ENCODE data around the gene WBP1L. TPM values are rescaled to one million over a fixed set of nuclear protein-coding genes. Genes with fewer than 3 reads are reported as not detected.

Gene WBP1L
- total and polyA plus RNA-seq, 2 of the 13 experiments (the other 11 are each of a cell fraction or from before 2014, with no cell fraction given): 8.3 to 12.3 TPM

DNA sequence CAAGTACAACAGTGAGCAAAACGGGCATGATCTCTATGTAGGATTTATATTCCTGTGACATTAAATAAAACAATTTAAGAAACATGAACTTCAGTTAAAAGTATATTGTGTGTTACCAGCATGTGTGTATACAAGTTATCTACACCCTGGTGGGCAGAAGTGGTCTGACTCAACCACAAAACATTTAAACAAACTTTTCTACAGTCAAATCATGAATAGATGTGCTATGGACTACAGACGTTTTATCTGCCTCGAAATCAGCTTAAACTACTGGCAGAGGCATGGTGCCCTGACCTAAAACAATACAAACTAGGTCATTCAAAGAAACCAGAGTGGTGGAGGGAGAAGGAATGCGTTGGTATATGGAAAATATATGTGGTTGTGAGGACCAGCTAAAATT lies 33.1 kb upstream of the WBP1L start:
- H3K27me3 ChIP-seq (ENCODE audit: control insufficient read depth in 1 of 2, insufficient read depth in 2 of 2, low read length in 2 of 2): no peaks in the 10 kb centered on the region; a peak in 1 of 5 replicates
- H3K4me2 ChIP-seq (ENCODE audit: low read depth, low read length): peak overlapping the region; percentile 40; the same call in 1 of the 2 replicates
- H3K4me1 ChIP-seq (ENCODE audit: insufficient read depth, low read length): peaks cover 56% of the 10 kb centered on the region
- ChIA-PET POLR2A (no interaction called here), CTCF (ENCODE audit: low intra/inter-chr PET ratio, low total read pairs) (no interaction called here)
- no peak overlapping the region for H3K9ac ChIP-seq (ENCODE audit: insufficient read depth, low read depth, low read length)
- no peak overlapping the region for H2AFZ ChIP-seq (ENCODE audit: low read length)
- no peaks in the 10 kb centered on the region for H4K20me1 ChIP-seq (ENCODE audit: insufficient read depth, low read length)
- in situ Hi-C loops (cut with HindIII; ENCODE audit: extremely low pct_ligation_motif_present, low pct_unique_long_range_greater_than_20kb): loop anchor here (5.0 kb wide), 1 partner anchor 33 kb away; no protein-coding TSS in a partner anchor
- no peak for FAIRE-seq
- no peaks in the 10 kb centered on the region for H3K36me3 ChIP-seq (replicated peaks in 1 of 2; ENCODE audit: control insufficient read depth in 1 of 2, insufficient read depth in 2 of 2, low read length in 2 of 2)
- BruUV-seq (replicated peaks): no TSS peak
- DNase-seq (ENCODE audit: low spot score): peak; percentile 67
- no peak overlapping the region for H3K4me3 ChIP-seq (replicated peaks in 1 of 3; ENCODE audit: insufficient read depth in 1 of 3, low read depth in 2 of 3, low read length in 3 of 3)
- 29% methylated on average over 4 of the region's 4 CpGs for whole genome bisulfite sequencing (ENCODE audit: low lambda C conversion rate)
- TF ChIP-seq FOSL2 (CRISPR knock-in tag; IDR thresholded peaks at IDR 0.05) (0 out of 2 replicates have a peak, but pooled peaks have one; percentile 27), SAP130 (CRISPR knock-in tag; IDR thresholded peaks at IDR 0.05; ENCODE audit: low read depth) (peak; percentile 18; the same call in 1 of the 2 replicates)
- TF ChIP-seq, protein P1, sequence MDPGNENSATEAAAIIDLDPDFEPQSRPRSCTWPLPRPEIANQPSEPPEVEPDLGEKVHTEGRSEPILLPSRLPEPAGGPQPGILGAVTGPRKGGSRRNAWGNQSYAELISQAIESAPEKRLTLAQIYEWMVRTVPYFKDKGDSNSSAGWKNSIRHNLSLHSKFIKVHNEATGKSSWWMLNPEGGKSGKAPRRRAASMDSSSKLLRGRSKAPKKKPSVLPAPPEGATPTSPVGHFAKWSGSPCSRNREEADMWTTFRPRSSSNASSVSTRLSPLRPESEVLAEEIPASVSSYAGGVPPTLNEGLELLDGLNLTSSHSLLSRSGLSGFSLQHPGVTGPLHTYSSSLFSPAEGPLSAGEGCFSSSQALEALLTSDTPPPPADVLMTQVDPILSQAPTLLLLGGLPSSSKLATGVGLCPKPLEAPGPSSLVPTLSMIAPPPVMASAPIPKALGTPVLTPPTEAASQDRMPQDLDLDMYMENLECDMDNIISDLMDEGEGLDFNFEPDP (CRISPR knock-in tag; conservative IDR thresholded peaks at IDR 0.05): 0 out of 2 replicates have a peak, but pooled peaks have one; percentile 14
- TF ChIP-seq, protein P2, sequence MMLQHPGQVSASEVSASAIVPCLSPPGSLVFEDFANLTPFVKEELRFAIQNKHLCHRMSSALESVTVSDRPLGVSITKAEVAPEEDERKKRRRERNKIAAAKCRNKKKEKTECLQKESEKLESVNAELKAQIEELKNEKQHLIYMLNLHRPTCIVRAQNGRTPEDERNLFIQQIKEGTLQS (CRISPR knock-in tag; IDR thresholded peaks at IDR 0.05): no peak
- no peak for ATAC-seq
- H3K27ac ChIP-seq (ENCODE audit: extremely low read length, insufficient read depth, low read length): no peak overlapping the region
- intact Hi-C loops (cut with micrococcal nuclease; ENCODE audit: unreplicated experiment): loop anchor here (10.0 kb wide), 1 partner anchor 344 kb away; no protein-coding TSS in a partner anchor
- peaks cover 31% of the 10 kb centered on the region for H3K79me2 ChIP-seq (ENCODE audit: insufficient read depth, low read length)
- H3K9me3 ChIP-seq (ENCODE audit: low read length): no peaks in the 10 kb centered on the region

DNA sequence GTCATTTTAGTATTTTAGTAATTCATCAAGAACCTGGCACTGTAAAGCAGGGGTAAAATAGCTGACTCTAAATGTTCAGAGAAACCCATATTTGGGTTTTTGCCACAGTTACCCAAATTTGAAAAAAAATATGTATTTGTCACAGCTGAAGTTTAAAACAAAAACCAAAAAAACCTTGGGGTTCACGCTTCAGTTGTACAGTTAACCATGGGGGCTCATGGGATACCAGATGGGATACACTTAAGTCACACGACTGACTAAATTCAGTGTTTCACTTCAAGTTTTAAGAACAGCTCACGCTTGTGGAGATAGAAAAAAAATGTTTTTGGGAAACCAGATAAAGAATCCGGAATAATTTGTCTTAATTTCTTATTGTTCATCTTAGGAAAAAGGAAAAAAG lies 31.7 kb upstream of the WBP1L start:
- Histone ChIP-seq H3K9ac (ENCODE audit: insufficient read depth, low read depth, low read length) (no peak overlapping the region), H3K4me3 (replicated peaks in 1 of 3; ENCODE audit: insufficient read depth in 1 of 3, low read depth in 2 of 3, low read length in 3 of 3) (no peak overlapping the region), H3K36me3 (replicated peaks in 1 of 2; ENCODE audit: control insufficient read depth in 1 of 2, insufficient read depth in 2 of 2, low read length in 2 of 2) (no peaks in the 10 kb centered on the region), H3K27ac (ENCODE audit: extremely low read length, insufficient read depth, low read length) (no peak overlapping the region), H2AFZ (ENCODE audit: low read length) (no peak overlapping the region), H3K27me3 (ENCODE audit: control insufficient read depth in 1 of 2, insufficient read depth in 2 of 2, low read length in 2 of 2) (no peaks in the 10 kb centered on the region; a peak in 1 of 5 replicates), H4K20me1 (ENCODE audit: insufficient read depth, low read length) (no peaks in the 10 kb centered on the region), H3K4me2 (ENCODE audit: low read depth, low read length) (no peak overlapping the region), H3K4me1 (ENCODE audit: insufficient read depth, low read length) (peaks cover 67% of the 10 kb centered on the region), H3K79me2 (ENCODE audit: insufficient read depth, low read length) (peaks cover 42% of the 10 kb centered on the region), H3K9me3 (ENCODE audit: low read length) (no peaks in the 10 kb centered on the region)
- DNase-seq (ENCODE audit: low spot score): no peak
- ATAC-seq: no peak
- FAIRE-seq: no peak
- no TSS peak for BruUV-seq (replicated peaks)
- in situ Hi-C loops (cut with HindIII; ENCODE audit: extremely low pct_ligation_motif_present, low pct_unique_long_range_greater_than_20kb): loop anchor here (5.0 kb wide), 1 partner anchor 35 kb away; no protein-coding TSS in a partner anchor
- intact Hi-C loops (cut with micrococcal nuclease; ENCODE audit: unreplicated experiment): loop anchor here (2.0 to 10.0 kb wide), 2 partner anchors 33 to 343 kb away; no protein-coding TSS in a partner anchor
- ChIA-PET CTCF (ENCODE audit: low intra/inter-chr PET ratio, low total read pairs) (no interaction called here), POLR2A (no interaction called here)
- 93% methylated on average over 4 of the region's 4 CpGs for WGBS (ENCODE audit: low lambda C conversion rate)
- no peak for TF ChIP-seq REPIN1 (CRISPR knock-in tag; IDR thresholded peaks at IDR 0.05; ENCODE audit: borderline replicate concordance, low read depth)
- TF ChIP-seq, protein P3, sequence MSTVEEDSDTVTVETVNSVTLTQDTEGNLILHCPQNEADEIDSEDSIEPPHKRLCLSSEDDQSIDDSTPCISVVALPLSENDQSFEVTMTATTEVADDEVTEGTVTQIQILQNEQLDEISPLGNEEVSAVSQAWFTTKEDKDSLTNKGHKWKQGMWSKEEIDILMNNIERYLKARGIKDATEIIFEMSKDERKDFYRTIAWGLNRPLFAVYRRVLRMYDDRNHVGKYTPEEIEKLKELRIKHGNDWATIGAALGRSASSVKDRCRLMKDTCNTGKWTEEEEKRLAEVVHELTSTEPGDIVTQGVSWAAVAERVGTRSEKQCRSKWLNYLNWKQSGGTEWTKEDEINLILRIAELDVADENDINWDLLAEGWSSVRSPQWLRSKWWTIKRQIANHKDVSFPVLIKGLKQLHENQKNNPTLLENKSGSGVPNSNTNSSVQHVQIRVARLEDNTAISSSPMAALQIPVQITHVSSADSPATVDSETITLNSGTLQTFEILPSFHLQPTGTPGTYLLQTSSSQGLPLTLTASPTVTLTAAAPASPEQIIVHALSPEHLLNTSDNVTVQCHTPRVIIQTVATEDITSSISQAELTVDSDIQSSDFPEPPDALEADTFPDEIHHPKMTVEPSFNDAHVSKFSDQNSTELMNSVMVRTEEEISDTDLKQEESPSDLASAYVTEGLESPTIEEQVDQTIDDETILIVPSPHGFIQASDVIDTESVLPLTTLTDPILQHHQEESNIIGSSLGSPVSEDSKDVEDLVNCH (CRISPR knock-in tag; IDR thresholded peaks at IDR 0.05): no peak
- no peak for TF ChIP-seq MTF1 (CRISPR knock-in tag; IDR thresholded peaks at IDR 0.05)
- TF ChIP-seq, protein P4, sequence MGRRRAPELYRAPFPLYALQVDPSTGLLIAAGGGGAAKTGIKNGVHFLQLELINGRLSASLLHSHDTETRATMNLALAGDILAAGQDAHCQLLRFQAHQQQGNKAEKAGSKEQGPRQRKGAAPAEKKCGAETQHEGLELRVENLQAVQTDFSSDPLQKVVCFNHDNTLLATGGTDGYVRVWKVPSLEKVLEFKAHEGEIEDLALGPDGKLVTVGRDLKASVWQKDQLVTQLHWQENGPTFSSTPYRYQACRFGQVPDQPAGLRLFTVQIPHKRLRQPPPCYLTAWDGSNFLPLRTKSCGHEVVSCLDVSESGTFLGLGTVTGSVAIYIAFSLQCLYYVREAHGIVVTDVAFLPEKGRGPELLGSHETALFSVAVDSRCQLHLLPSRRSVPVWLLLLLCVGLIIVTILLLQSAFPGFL (CRISPR knock-in tag; IDR thresholded peaks at IDR 0.05): no peak
- no peak for TF ChIP-seq ZSCAN21 (CRISPR knock-in tag; IDR thresholded peaks at IDR 0.05; ENCODE audit: borderline replicate concordance)
- no peak for TF ChIP-seq KDM5B (CRISPR knock-in tag; IDR thresholded peaks at IDR 0.05; ENCODE audit: borderline replicate concordance)
